Lower leg skin (tissue), 4 donors: ENCODE results near the gene RIN1. TPM values are rescaled to one million over a fixed set of nuclear protein-coding genes. Genes with fewer than 3 reads are reported as not detected.
A peak's percentile ranks its signal among the peaks of the same experiment; 100 is the strongest.
"Not testable (repeated sequence)": the region's sequence is repeated elsewhere in the genome, so short reads cannot be mapped to it uniquely, and the experiment has no call there.

Experiments used
- DNase-seq, 2 donors: peaks; one replicate each; pipeline ENCODE4 v3.0.0-alpha.2; 2019; ENCODE audit warnings: low spot score in 2 of 2
- H3K4me3 ChIP-seq: fragments of 200-600 bp; sonication (generic); 2 replicates; pipeline ENCODE4 v1.5.1; 2017; ENCODE audit warnings: mild to moderate bottlenecking, low read depth; ENCODE audit not compliant: poor library complexity, severe bottlenecking
- CTCF ChIP-seq, 3 donors: fragments of 450-650 bp; IDR thresholded peaks; one replicate each; pipeline ENCODE4 v1.5.1; 2016; ENCODE audit warnings: antibody characterized with exemption in 3 of 3, mild to moderate bottlenecking in 3 of 3, moderate library complexity in 2 of 3
- POLR2A ChIP-seq, 2 donors: fragments of 450-650 bp; IDR thresholded peaks; one replicate each; pipeline ENCODE4 v1.6.1; 2016 to 2017; ENCODE audit warnings: antibody characterized with exemption in 2 of 2, mild to moderate bottlenecking in 1 of 2, moderate library complexity in 1 of 2
- WGBS, 2 donors: methylation state at CpG; one replicate each; pipeline ENCODE4 v1.1.5; 2018; 5-methylcytosine and 5-hydroxymethylcytosine counted together
- intact Hi-C: fragments of 100-400 bp; cut with DNase I; formaldehyde crosslinking; loops from one replicate; pipeline ENCODE4 v1.15.0; 2023; ENCODE audit warnings: low total_unique reads
- total RNA-seq, 4 donors: library from RNA; depleted of rRNA; stranded (reverse); fragments of >200 nt; gene quantifications; one replicate each; pipeline ENCODE4 v1.1.0, GENCODE V29; 2016

RIN1 gene
- total RNA-seq = 10 to 100 TPM; 48.3 to 56.9 (median 53.8) TPM

GRCh38 chr11:66336234-66337102, at the start of gene RIN1:
Gene RIN1 (minus strand): TSS chr11:66336434. CDS start chr11:66336402, 32 bp downstream.
- DNase-seq = peak; percentile 66 to 91
- TF ChIP-seq CTCF (IDR thresholded peaks at IDR 0.05) (no peak), POLR2A (IDR thresholded peaks at IDR 0.05) (no peak)
- WGBS, 2 donors = 0 to 4% methylated on average over 12 to 17 of the region's 22 CpGs
- peak within 1 kb of the TSS; percentile 28 for H3K4me3 ChIP-seq
- intact Hi-C loops = no loop called here

- DNase-seq, H3K4me3 ChIP-seq, intact Hi-C loops: not testable (repeated sequence)
- 86 to 89% methylated on average over 13 of the region's 13 CpGs for WGBS, 2 donors
These were observed 48.1 kb upstream of the RIN1 start for GRCh38 chr11:66384316-66384715.

GRCh38 chr11:66380264-66380663, 44.0 kb upstream of the RIN1 start:
- H3K4me3 ChIP-seq, DNase-seq, intact Hi-C loops: not testable (repeated sequence)
- 20 to 23% methylated on average over 7 of the region's 7 CpGs for WGBS, 2 donors

- intact Hi-C loops, DNase-seq, H3K4me3 ChIP-seq: not testable (repeated sequence)
- 68% methylated on average over 9 of the region's 9 CpGs for WGBS, 2 donors
These were observed 37.6 kb upstream of the RIN1 start for GRCh38 chr11:66373690-66374287.

GRCh38 chr11:66373265-66373664, 37.0 kb upstream of the RIN1 start:
- TF ChIP-seq POLR2A (IDR thresholded peaks at IDR 0.05) (no peak), CTCF (IDR thresholded peaks at IDR 0.05) (no peak)
- intact Hi-C loops = no loop called here
- DNase-seq = no peak

GRCh38 chr11:66371627-66372415, 35.6 kb upstream of the RIN1 start, which contains the start of gene SLC29A2:
Gene SLC29A2 (minus strand): TSS chr11:66371760. CDS start chr11:66371591, 169 bp downstream.
- DNase-seq = peak; percentile 23 to 89

More at GRCh38 chr11:66373265-66373664, 37.0 kb upstream of the RIN1 start:
- WGBS, 2 donors = 54 to 59% methylated on average over 5 of the region's 5 CpGs
- no peak overlapping the region for H3K4me3 ChIP-seq

More at GRCh38 chr11:66371627-66372415, 35.6 kb upstream of the RIN1 start, which contains the start of gene SLC29A2:
- 0% methylated on average over 33 to 51 of the region's 72 CpGs for whole genome bisulfite sequencing, 2 donors
- H3K4me3 ChIP-seq = peak within 1 kb of the TSS; percentile 64
- intact Hi-C loops = no loop called here
- no peak for TF ChIP-seq CTCF (IDR thresholded peaks at IDR 0.05)
- no peak for TF ChIP-seq POLR2A (IDR thresholded peaks at IDR 0.05)
